GM12801 (cell line): Measurements from ENCODE around the gene NPHS1.

Experiments used
- CTCF ChIP-seq: IDR thresholded peaks from one replicate; pipeline ENCODE4 v1.5.1; 2011; ENCODE audit warnings: control low read depth; ENCODE audit not compliant: insufficient read length; ENCODE audit errors: extremely low read depth

Gene NPHS1

DNA sequence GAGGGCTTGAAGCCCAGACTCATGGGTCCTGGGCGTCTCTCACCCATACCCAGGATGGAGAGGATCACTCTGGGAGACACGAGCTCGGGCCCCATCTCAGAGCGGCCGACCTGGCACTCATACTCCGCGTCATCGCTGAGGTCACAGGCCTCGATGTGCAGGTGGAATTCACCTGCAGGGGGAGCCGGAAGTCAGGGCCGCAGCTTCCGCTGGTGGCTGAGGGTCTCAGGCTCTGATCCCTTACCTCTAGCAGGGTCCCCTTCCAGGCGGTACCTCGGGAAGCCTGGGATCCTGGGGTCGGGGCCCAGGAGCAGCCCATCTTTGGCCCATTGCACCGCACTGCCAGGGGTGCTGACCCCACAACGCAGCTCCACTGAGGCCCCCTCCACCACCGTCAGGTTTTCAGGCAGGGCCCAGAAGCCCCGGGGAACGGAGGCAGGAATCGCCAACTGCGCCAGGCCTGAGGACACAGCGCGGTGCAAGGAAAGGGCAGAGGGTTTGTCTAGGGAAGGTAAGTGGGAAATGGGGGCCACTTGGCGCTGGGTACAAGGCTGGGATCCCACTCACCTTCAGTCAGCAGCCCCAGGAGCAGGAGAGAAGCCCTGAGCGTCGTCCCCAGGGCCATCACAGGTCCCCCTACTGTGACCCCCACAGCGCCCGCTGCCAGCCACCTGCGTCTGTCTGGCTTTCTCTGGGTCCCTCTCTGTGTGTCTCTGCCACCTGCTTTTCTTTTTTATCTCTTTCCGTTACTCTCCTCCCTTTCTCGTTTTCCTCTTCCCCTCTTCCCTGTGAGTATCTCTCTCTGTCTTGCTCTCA, 883 bp downstream of the NPHS1 start:
- no peak for TF ChIP-seq CTCF

- TF ChIP-seq CTCF = no peak
Observed at GRCh38 chr19:35848919-35849505, 3.3 kb downstream of the NPHS1 start.

GRCh38 chr19:35848486-35848885, 3.8 kb downstream of the NPHS1 start:
- TF ChIP-seq CTCF = no peak

- TF ChIP-seq CTCF = no peak
Observed at GRCh38 chr19:35847911-35848310, 4.4 kb downstream of the NPHS1 start.

DNA sequence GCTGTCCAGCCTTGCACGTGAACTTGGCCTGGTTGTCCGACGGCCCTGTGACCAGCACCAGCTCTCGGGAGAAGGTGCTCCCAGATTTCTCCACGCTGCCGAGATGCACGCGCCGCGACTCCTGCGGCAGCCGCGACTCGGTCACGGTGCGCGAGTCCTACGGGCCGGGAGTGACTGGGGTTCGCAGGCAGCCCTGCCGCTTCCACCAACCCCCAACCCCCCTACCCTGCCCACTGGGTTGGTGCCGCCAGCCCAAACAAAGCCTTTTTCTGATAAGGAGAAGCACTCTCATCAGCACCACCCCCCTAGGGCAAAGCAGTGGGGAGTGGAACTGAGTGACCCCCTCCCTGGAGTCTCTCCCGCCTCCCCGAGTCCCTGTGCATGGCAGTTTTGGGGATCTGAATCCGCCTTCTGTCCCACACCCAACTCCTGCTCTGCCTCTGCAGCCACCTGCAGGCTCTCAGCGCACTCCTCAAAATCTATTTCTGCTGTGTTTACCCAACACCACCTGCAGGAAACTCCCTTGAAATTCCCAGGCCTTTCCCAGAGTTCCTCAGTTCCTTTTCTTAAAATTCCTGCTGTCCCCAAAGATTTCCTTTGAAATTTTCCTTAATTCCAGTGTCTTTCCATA, 6.2 kb downstream of the NPHS1 start:
- no peak for TF ChIP-seq CTCF

- no peak for TF ChIP-seq CTCF
Observed at GRCh38 chr19:35845215-35846037, 6.9 kb downstream of the NPHS1 start.
